Stimulated activated CD4-positive, alpha-beta T cell treated with anti-CD3 and anti-CD28 coated beads, Interleukin-1b, Interleukin-23, amount 100 ng/mL, for 4 hours (primary cell): ENCODE data around the gene UPK3A.

Experiments used
- DNase-seq, 2 donors: peaks; one replicate each; pipeline ENCODE4 v3.0.0-alpha.2; 2020; ENCODE audit warnings: low read depth in 2 of 2

Gene UPK3A

DNA sequence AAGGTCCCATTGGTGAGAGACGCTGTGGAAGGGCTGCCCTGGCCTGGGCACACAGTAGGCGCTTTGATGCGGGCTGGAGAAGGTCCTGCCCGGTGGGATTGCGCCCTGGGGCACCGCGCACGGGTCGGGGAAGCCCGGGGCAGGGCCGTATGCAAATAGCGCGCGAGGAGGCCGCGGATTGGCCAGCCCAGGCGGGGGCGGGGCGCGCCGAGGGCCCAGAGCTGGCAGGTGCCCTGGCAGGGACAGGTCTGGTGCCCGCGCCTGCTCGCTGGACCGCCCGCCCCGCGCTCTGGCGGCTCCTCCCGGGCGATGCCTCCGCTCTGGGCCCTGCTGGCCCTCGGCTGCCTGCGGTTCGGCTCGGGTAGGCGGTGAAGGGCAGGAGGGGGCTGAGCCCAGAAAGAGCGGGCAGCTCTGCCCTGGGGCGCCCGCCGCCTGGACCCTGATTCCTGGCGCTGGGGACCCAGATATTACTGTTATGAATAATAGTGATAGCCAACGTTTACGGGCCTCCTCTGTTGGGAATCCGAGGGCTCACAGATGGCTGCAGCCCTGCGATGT, at the start of gene UPK3A:
UPK3A (plus strand) TSS at position 245 of the 558 bp plus-strand sequence; CDS start at position 310, 65 bp downstream.
- peak; percentile 41 to 55 for DNase-seq

DNA sequence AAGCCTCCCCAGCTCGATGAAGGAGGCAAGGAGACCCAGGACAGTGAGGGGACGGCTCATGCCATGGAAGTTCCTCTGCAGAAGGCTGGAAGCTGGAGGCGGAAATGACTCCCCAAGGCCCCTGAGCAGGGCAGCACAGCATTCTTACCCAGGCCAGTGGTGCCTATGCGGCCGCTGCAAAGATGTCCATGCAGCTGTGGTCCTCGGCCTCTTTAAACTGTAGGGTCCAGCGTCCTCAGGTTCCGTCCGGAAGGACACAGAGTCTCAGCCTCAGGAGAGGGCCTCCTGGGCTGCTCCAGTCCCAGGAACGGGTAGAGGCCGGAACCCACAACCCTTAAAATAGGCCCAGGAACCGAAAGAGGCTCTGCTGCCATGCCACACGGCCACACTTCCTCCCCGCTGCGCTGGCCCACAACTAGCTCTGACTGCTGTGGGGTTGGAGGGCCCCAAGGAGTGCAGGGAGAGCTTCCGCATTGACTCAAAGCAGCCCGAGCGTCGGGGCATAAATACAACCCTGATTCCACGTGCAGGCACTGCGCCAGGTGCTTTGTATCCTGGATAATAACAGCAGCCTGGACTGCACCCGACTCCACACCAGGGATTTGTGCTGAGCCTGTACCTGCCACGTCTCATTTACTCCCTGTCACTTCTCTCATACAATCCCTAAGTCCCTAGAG, 49.5 kb upstream of the UPK3A start:
- DNase-seq: no peak

DNA sequence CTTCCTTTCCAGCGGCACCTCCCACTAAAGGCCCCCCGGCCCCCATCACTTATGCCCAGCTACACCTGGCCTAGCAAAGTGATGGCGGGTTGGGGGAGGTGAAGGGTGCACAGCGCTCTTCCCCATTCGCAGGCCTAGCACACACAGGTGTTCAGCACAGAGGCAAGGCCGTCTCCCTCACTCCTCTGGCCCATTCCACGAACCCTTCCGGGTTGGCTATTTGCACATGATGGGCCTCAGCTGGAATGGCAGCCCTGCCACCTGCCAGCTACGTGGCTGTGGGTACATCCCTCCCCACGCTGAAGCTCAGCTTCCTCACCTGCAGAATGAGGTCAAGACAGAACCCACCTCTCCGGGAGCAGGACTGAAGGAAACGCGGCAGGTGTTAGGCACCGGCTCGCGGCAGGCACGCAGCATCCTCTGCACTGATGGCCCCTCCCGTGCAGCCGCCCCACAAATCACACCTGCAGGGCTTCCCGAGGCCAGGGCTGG, 48.9 kb upstream of the UPK3A start:
- DNase-seq: no peak

DNA sequence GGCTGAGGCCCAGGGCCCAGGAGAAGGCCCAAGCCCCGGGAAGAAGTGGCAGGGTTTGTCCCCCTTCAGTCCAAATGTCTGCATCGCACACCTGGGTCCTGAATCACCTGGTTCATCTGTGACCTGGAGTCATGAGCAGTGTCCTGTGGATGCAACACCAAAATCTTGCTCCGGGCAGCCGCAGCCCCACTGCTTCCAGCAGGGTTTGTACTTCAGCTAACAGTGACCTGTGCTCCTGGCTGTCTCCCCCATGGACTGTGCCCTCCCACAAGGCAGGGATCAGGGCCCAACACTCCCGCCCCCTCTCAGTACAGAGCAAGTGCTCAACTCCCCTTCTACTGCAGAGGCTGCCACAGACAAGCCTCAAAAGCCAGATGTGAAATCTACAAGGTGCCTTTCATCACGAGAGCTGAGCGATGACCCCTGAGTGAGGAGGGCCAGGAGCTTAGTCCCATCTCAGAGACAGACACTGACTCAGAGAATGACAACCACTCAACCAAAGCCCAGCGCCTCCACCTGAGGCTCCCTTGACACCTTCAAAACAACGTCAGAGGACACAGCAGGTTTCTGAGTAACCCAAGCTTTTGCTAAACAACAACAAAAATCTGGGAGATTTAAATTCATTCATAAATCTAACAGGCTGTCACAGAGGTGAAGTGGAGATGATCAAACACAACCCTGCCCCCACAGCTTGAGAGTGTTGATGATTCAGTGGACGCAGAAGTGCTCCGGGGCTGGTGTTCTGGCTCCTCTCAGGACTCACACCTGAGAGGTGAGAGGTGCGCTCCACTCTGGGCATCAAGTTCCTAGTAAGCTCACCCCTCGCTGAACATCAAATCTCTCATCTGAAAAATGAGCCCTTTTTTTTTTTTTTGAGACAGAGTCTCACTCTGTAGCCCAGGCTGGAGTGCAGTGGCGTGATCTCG, 47.4 kb upstream of the UPK3A start:
- DNase-seq: no peak

DNA sequence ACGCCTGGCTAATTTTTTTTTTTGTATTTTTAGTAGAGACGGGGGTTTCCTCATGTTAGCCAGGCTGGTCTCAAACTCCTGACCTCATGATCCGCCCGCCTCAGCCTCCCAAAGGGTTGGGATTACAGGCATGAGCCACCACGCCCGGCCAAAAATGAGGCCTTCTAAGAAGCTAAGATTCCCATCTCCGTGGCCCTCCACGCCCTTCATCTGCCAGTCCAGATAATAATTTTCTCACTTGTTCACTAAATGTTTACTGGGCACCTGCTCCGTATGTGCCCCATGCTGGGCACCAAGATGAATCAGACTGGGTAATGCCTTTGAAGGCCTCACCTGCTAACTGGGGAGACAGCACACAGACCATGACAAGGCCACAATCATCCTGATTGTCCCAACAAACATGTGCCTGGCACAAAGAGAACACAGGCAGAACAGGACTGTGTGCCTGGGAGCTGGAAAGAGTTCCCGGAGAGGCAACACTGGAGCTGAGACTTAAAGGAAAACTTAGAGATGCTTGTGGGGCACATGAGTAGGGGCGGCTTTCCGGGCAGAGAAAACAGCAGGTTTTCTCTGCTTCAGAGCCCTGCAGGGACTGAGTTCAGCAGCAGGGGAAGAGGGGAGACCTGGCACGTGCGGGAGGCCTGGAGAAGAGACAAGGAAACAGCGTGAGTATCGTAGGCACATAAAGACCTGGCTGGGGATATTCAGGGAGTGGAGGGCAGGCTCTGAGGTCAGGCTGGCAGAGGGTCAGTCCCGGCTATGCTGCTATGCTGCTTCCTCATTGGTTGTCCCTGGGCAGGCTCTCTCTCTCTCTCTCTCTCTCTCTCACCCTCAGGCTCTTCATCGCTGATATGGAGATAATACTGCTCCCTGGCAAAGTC, 46.4 kb upstream of the UPK3A start:
- no peak for DNase-seq

DNA sequence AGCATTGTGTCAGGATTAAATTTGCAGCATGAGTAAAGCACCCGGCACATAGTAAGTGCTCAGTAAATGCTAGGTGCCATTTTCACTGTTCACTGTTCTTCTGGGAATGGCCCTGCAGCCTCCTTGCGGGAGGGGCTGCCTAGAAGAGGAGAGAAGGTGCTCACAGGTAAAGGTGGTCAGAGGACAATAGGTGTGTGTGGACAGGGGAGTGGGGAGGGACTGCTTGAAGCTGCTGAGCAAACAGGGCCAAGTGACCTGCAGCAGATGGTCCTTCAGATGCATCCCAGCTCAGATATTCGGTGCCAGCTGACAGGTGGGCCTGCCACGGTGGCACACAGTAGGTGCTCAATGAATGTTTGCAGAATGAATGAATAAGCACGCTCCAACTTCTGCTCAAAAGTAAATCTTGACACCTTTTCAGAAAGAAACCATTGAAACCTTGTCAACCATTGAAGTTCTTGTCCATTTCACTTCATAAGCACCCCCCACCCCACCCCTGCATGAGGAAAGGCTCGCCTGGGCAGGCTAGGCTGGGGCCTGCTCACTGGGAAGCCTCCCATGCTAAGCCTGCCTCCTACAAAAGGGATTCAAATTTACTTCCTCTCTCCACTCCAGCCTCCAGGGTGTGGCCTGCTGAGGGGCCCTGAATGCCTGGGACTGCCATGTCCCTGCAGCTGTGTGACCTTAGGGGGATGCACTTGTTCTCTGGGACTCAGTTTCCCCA, 45.6 kb upstream of the UPK3A start:
- DNase-seq: no peak

DNA sequence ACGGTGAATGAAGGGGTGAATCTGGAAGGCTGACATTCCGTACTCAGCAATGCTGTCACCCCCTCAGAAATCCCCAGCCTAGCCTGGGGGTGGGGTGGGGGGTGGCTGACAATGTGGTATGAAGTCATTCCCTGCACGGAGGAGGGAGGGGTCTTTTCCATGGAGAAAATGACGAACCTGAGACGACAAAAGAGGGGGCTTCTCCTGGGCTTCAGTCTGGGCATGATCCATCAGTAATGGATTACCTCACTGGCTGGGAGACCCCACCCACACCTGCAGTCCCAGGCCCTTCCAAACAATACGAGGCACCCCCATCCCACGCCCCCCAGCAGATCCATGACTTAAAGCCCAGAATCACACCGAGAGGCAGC, 45.1 kb upstream of the UPK3A start:
- DNase-seq: no peak

DNA sequence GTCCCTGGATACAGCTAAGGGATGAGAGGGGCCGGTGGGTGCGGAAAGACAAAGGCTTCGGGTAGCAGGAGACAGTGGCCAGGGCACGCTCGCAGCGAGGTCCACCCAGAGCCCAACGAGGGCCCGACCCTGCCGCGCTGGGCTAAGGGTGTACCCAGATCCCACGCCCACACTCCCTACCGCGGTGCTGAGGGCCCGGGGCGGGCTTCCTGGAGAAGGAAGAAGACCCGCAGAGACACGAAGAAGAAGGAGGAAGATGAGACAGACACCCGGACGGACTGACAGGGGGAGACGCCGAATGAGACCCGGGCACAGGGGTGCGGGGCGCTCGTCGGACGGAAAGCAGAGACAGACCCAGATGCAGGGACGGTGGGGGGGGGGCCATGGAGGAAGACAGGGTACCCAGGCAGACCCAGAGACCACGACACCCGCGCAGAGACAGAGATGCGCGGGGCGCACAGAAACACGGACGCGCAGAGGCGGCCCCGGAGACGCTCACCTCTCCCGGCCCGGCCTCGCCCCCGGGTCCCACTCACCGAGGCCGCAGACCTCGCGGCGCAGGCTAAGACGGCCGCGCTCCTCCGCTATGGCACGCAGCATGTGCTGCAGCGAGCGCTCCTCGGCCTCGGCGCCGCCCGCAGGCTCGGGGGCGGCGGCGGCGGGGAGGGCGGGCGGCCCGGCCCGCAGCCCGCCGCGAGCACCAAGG, 44.5 kb upstream of the UPK3A start:
- DNase-seq: peak; percentile 17 to 36

DNA sequence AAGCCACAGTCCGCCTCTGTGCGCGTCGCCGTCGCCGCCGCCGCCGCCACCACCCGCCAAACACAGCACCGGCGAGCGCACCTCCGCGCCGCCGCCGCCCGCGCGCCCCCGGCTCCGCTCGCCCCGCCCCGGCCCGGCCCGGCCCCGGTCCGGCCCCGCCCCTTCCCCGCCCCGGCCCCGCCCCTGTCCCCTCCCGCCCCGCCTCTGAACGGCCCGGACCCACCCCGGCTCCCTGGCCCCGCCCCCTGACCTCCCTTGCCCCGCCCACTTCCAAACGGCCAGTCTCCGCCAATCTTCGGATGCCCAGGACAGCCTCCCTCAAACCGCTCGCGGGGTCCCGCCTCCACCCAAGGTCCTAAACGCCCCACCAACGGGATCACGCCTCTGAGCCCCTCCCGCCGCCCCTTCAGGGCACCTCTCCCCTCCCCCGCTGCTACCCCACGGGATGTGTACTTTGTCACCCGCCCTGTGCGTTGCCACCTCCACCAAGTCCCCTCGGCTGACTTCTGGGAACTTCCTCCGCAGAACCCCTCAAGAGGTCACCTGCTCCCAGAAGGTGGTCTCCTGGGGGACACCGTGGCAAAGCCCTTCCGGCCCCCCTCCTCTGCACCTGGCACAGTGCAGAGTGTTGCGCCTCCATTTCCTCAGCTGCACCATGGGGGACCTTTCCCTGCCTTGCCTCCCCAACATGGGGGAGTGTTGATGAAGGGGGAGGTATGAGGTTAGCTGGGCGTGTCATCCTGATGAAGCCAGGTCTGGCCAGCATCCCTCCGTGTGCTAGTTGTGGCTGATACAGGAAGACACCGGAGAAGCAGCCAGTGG, 43.7 kb upstream of the UPK3A start, which contains the start of gene KIAA0930:
KIAA0930 (minus strand) TSS at position 85 of the 822 bp plus-strand sequence. CDS start 191 bp downstream, outside the sequence.
- peak; percentile 74 to 78 for DNase-seq

DNA sequence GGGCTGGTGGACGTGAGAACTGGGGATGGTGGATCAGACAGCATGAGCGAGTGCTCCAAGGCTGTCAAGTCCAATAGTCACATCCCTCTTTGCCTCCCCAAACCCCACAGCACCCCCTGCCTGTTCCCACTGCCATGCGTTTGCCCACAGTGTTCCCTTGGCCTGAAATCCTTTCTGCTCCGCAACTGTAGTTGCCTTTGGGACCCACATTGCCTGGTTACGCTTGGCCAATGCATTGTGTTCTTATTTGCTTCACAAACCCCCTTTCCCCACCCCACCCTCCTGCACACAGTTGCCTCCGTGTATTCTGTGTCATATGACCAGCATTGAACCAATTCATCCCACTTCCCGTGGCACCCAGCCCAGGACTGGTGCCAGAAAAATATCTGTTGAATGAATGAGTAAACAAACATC, 42.0 kb upstream of the UPK3A start:
- DNase-seq: no peak

DNA sequence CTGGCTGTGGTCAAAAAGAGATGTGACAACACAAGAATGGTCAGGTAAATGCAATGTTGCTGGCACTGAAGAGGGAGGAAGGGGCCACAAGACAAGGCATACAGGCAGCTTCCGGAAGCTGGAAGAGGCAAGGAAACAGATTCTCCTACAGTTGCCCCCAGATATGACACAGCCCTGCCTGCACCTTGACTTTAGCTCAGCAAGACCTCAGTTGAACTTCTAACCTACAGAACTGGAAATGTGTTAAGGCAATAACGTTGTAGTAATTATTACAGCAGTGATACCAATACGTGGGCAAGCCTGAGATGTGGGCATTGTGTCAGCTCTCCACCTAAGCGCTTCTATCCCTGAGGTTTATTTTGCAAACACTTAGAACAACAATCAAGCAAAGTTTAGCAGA, 39.8 kb upstream of the UPK3A start:
- DNase-seq: no peak

DNA sequence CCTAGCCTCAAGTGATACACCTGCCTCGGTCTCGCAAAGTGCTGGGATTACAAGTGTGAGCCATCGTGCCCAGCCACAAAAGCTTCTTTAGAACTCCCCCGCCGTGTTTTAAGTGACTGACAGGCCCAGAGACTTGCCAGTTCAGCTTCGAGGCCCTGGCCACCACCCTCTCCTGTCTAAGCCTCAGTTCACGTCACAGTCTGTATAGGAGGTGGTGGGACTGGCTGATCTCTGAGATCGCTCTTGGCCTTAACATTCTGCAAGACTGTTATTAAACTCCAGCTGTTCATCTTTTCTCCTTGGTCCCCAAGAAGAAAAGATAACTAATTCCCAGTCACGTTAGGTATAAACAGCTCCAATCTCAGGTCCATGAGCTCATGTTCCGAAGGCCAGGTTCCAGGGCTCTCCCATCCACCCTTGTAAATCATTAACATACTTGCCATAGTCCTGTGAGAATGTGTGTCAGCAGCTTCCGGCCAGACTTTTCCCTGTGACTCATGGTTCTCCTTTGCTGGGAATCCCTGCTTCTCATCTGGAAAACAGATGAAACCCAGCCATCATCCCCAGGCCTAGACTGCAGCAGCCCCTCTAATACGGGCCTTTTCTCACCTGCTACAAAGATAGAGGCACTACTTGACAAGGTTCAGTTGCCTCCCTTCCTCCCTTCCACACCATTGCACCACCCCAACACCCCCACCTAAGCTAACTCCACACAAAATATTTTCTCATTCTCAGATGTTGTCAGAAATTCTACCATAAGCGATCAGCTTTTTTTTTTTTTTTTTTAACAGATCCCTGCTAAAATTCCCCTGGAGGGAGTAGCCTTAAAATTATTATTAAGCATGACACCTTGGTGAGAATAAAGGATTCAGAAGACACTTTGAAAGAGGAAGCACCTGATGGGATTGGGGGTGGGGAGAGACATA, 38.4 kb upstream of the UPK3A start:
- no peak for DNase-seq

DNA sequence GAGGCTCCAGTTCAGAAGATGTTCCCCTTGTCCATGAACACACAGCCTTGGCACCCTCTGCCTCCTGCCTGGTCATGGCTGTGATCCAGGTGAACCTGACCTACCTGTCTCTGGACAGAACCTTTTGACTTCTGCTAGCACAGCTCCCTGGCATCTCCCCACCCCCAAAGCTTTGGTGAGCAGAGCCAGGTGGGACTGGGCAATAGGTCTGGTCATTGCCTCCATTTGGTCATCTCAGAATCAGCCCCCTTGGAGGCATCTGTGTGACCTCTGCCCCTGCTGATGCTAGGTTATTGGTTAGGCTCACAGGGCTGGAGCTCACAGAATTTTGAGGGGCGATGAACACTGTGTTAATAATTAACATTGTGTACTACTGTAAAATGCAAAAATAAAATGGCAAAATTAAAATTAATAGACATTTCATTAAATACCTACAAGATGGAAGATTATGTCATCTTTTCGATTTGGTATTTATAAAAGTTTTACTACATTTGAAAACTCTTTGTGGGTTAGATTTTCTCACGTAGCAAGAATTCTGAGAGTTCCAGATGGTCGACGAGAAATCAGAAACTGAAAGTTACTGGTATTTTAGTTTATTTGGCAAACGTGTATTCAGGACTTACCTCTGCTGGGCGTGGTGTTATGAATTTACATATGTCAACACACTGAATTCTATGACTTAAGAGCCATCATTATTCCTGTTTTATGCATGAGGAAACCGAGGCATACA, 35.8 kb upstream of the UPK3A start:
- no peak for DNase-seq

DNA sequence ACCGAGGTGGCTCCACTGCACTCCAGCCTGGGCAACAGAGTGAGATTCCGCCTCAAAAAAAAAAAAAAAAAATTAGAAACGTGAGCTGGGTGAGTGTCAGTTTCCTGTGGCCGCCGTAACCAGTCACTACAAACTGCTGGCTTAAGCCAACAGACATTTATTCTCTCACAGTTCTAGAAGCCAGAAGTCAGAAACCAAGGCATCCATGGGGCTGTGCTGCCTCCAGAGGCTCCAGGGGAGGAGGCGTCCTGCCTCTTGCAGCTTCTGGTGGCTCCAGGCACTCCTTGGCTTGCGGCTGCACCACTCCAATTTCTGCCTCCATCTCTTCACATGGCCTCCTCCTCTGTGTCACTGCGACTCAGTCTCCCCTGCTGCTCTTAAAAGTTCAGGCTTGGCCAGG, 32.9 kb upstream of the UPK3A start:
- DNase-seq: no peak

DNA sequence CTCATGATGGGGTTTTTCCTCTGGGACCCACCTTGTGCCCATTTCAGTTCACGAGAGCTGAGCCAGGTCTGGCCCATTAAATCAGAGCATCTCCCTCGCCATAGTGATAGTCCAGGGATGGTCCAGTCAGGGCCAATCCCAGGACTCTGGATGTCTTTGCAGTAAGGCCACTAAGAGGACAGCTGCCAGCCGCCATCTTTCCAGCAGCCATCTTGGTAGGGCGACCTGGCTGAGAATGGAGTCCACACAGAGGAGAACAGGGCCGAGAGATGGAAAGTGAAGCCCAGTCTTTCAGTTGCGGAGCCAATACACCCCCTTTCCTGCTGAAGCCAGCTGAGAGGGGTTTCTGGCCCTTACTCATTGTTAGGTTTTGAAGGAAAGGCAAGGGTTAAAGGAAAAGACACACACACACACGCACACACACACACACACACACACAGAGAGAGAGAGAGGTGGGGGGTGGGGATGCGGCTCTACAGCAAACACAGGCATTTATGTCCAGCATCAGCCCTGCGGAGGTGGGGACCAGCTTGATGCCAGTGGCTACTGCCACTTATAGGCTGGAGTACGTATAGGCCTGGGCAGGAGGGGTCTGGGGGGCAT, 31.6 kb upstream of the UPK3A start:
- DNase-seq: no peak

DNA sequence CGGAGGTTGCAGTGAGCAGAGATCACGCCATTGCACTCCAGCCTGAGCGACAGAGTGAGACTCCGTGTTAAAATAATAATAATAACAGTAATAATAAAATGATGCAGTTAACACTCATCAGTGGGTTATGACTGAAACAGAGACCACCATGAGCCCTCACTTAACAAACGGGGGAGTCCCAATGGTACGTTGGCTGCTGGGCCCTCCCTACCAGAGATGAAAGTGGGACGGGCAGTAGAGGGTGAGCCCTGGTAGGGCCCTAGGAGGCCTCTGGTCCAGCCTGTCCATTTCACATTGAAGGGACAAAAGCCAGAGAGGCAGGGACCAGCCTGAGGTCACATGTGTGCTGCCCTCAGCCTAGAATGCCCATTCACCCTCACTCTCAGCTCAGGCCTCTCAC, 30.4 kb upstream of the UPK3A start:
- no peak for DNase-seq

DNA sequence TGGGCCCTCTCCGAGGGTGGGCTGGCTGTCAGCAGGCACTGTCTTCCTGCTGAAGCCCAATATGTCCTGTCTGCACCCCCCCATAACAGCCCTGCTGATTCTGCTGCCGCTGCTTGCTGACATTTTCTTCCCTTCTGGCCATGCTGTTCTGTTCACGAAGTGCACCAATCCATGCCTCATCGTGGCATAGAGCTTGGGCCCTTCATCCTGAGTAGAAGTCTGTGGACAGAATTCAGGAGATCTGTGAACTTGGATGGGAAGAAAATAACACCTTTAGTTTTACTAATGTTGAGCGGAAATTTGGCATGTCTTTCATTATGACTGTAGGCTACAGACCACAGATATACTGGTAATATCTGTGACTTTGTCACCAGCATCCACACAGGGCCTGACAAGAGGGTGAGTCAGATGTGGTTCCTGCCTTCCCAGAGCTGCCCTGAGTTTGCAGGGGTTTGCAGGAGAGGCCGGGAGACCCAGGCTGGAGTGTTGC, 29.9 kb upstream of the UPK3A start:
- DNase-seq: no peak
